Omental fat pad (tissue), 4 donors: ENCODE results near the gene SPHK2. TPM values are rescaled to one million over a fixed set of nuclear protein-coding genes. Genes with fewer than 3 reads are reported as not detected.

ENCODE experiments used
- ATAC-seq: fragments of 150-250 bp; one replicate; pipeline ENCODE4 v1.9.1; 2016; ENCODE audit warnings: mild to moderate bottlenecking, moderate library complexity; ENCODE audit not compliant: low FRiP score
- DNase-seq: peaks from one replicate; pipeline ENCODE4 v3.0.0-alpha.2; 2019; ENCODE audit warnings: low spot score
- total RNA-seq, 4 donors: library from RNA; depleted of rRNA; stranded (reverse); fragments of >200 nt; gene quantifications; one replicate each; pipeline ENCODE4 v1.1.0, GENCODE V29; 2016
- TF ChIP-seq, protein P1 (sequence below), 3 donors: fragments of 450-650 bp; IDR thresholded peaks; one replicate each; pipeline ENCODE4 v1.5.1; 2016 to 2017; ENCODE audit warnings: antibody characterized with exemption in 3 of 3, mild to moderate bottlenecking in 3 of 3, moderate library complexity in 2 of 3

SPHK2 gene
- total RNA-seq, 4 donors from 2014 or later = 6.0 to 16.2 (median 9.5) TPM

DNA sequence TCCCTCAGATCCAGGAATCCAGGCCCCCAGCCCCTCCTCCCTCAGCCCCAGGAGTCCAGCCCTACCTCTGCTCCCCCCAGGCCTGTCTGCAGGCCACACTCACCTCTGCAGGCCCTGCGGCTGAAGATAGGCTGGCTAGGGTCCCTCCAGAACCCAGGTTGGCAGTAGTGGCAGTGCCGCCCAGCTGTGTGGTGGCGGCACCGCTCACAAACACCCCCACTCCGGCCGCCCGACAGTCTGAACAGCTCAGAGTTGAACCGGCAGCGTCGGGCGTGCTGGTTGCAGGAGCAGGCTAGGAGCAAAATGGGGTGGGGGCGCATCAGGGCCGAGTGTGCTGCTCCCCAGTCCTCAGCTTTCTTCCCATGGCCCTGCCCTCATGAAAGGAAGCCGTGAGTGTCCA lies 45.2 kb downstream of the SPHK2 start:
- ATAC-seq = no peak
- TF ChIP-seq, protein P1, sequence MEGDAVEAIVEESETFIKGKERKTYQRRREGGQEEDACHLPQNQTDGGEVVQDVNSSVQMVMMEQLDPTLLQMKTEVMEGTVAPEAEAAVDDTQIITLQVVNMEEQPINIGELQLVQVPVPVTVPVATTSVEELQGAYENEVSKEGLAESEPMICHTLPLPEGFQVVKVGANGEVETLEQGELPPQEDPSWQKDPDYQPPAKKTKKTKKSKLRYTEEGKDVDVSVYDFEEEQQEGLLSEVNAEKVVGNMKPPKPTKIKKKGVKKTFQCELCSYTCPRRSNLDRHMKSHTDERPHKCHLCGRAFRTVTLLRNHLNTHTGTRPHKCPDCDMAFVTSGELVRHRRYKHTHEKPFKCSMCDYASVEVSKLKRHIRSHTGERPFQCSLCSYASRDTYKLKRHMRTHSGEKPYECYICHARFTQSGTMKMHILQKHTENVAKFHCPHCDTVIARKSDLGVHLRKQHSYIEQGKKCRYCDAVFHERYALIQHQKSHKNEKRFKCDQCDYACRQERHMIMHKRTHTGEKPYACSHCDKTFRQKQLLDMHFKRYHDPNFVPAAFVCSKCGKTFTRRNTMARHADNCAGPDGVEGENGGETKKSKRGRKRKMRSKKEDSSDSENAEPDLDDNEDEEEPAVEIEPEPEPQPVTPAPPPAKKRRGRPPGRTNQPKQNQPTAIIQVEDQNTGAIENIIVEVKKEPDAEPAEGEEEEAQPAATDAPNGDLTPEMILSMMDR (IDR thresholded peaks at IDR 0.05) = no peak
- no peak for DNase-seq

DNA sequence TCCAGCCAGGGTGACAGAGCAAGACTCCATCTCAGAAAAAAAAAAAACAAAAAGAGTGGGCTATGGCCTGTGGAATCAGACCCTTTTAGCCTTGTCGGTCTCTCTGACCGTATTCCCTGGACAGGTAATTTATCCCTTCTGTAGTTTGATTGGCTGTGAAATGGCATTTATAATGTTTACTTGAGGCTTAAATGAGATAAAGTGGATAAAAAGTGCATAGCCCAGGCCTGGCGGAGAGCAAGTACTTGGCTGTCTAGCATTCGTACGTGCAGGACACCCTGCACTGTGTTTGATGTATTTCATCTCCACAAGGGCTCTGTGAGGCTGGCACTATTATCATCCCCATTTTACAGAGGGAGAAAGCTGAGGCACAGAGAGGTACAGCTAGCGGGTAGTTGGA lies 46.5 kb downstream of the SPHK2 start:
- TF ChIP-seq, protein P1 (IDR thresholded peaks at IDR 0.05) = no peak

DNA sequence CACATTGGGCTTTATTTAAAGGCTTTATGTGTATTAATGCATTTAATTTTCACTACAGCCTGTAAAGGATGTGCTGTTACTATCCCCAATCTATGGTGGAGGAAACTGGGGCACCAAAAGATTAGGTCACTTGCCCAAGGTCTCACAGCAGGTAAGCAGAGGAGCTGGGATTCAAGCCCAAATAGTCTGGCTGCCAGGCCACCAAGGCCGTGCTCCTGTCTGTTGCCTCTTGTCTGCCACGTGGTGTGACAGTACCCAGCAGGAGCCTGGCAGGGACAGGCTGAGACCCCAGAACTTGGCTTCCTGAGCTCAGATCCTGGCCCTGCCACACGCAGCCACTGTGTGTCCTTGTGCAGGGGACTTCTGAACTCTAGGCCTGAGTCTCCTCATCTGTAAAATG lies 49.0 kb downstream of the SPHK2 start:
- ATAC-seq (no peak), DNase-seq (no peak)

More for the DNA sequence above, 46.5 kb downstream of the SPHK2 start:
- DNase-seq (no peak), ATAC-seq (no peak)

DNA sequence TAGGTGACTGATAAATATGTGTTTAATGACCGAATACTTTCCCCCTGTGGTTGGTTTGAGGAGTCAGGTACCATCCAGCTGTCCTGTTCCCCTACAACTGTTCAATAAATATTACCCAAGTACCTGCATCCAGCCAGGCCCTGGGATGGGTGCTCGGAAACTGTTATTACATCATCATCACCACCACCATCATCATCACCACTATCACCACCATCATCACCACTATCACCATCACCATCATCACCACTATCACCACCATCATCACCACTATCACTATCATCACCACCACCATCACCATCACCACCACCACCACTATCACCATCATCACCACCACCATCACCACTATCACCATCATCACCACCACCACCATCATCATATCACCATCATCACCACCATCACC lies 49.5 kb downstream of the SPHK2 start:
- ATAC-seq (no peak), DNase-seq (no peak)
- TF ChIP-seq, protein P1 (IDR thresholded peaks at IDR 0.05) = no peak

More for the DNA sequence above, 49.0 kb downstream of the SPHK2 start:
- TF ChIP-seq, protein P1 (IDR thresholded peaks at IDR 0.05) = no peak

DNA sequence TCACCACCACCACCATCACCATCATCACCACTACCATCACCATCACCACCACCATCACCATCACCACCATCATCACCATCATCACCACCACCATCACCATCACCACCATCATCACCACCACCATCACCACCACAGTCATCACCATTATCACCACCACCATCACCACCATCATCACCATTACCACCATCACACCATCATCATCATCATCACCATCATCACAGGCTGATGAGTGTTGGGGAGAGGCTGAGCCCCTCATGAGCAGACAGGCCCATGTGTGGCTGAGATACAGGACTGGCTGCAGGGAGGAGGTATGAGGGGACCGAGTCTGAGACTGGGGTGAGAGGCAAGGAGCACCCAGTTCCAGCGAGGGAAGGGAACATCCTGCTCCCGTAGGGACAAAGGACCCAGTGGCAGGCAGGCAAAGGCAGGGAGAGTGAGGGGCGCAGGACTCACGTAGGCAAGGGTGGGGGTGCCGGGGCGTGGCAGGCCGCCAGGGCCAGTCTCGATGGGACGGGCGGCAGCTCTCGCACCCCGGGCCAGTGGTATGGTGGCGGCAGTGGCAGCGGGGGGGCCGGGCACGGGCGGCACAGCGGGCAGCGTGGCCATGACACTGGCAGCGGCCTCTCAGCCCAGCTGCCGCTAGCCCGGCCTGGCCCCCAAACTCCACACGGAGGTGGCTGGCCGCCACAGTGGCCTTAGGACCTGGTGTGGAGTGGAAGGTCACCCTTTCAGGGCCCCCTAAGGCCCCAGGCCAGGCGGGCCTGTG lies 50.8 kb downstream of the SPHK2 start:
- ATAC-seq (no peak), DNase-seq (no peak)
- TF ChIP-seq, protein P1 (IDR thresholded peaks at IDR 0.05) = no peak

DNA sequence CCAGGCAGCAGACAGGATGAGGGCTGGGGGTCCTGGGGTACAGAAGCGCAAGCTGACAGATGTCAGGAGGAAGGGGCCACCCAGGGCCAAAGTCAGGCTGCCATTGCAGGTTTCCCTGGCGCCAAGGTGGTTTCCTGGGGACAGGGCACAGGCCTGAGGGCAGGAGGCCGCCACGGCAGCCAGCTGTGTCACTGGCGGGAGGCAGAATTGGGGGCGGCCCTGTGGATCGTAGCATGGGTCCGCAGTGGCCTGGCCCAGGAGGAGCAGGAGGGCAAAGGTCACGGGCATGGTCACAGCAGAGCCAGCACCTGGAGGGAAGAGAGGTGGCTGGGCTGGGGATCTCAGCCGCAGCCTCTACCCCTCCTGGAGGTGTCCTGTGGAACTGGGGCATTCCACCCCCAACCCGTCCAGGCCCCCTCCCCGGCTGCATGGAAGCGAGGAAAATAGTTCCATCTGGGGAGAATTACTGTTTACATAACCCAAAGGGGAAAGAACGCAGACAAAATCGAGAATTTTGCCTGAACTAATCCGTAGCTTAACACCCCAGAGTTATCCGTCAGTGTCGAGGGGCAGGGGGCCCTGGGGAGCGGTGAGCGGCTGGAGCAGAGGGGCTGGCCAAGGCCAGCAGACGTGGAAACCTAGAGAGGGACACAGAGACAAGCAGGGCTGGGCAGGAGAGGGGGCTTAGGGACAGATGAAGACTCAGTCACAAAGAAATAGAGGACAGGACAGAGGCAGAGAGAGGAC lies 51.6 kb downstream of the SPHK2 start:
- TF ChIP-seq, protein P1 (IDR thresholded peaks at IDR 0.05) = no peak
- DNase-seq = no peak
- no peak for ATAC-seq
